ENCODE data around the gene PRODH.
"Not testable (repeated sequence)": the region's sequence is repeated elsewhere in the genome, so short reads cannot be mapped to it uniquely, and the experiment has no call there.

Gene PRODH

GRCh38 chr22:18968011-18968749 is 32.1 kb upstream of the PRODH start:
- DNase-seq (ENCODE audit: low read depth): no peak

GRCh38 chr22:18967391-18968010 is 31.4 kb upstream of the PRODH start:
- not testable (repeated sequence) for DNase-seq (ENCODE audit: low read depth)

- DNase-seq (ENCODE audit: low read depth): no peak
Measured at GRCh38 chr22:18966748-18967147, 30.7 kb upstream of the PRODH start.

GRCh38 chr22:18965526-18966421 is 29.7 kb upstream of the PRODH start:
- DNase-seq (ENCODE audit: low read depth): no peak

GRCh38 chr22:18964501-18965265 is 28.6 kb upstream of the PRODH start:
- DNase-seq (ENCODE audit: low read depth): not testable (repeated sequence)

GRCh38 chr22:18964051-18964450 is 28.0 kb upstream of the PRODH start:
- not testable (repeated sequence) for DNase-seq (ENCODE audit: low read depth)

GRCh38 chr22:18962308-18962635 is 26.2 kb upstream of the PRODH start:
- DNase-seq (ENCODE audit: low read depth): no peak

GRCh38 chr22:18961632-18962307 is 25.7 kb upstream of the PRODH start:
- not testable (repeated sequence) for DNase-seq (ENCODE audit: low read depth)

GRCh38 chr22:18961201-18961600 is 25.1 kb upstream of the PRODH start:
- not testable (repeated sequence) for DNase-seq (ENCODE audit: low read depth)

- DNase-seq (ENCODE audit: low read depth): not testable (repeated sequence)
Measured at GRCh38 chr22:18960166-18960820, 24.2 kb upstream of the PRODH start.

GRCh38 chr22:18959741-18960140 is 23.6 kb upstream of the PRODH start:
- not testable (repeated sequence) for DNase-seq (ENCODE audit: low read depth)

GRCh38 chr22:18959266-18959665 is 23.2 kb upstream of the PRODH start:
- DNase-seq (ENCODE audit: low read depth): not testable (repeated sequence)

GRCh38 chr22:18958738-18959137 is 22.6 kb upstream of the PRODH start:
- not testable (repeated sequence) for DNase-seq (ENCODE audit: low read depth)

- DNase-seq (ENCODE audit: low read depth): not testable (repeated sequence)
Measured at GRCh38 chr22:18958321-18958705, 22.2 kb upstream of the PRODH start.

- DNase-seq (ENCODE audit: low read depth): not testable (repeated sequence)
Measured at GRCh38 chr22:18957621-18958320, 21.7 kb upstream of the PRODH start.

GRCh38 chr22:18956956-18957355 is 20.9 kb upstream of the PRODH start:
- DNase-seq (ENCODE audit: low read depth): not testable (repeated sequence)

GRCh38 chr22:18956121-18956895 is 20.2 kb upstream of the PRODH start:
- DNase-seq (ENCODE audit: low read depth): not testable (repeated sequence)

GRCh38 chr22:18955696-18956095 is 19.6 kb upstream of the PRODH start:
- no peak for DNase-seq (ENCODE audit: low read depth)

GRCh38 chr22:18954990-18955571 is 19.0 kb upstream of the PRODH start:
- no peak for DNase-seq (ENCODE audit: low read depth)
